Activated CD4-positive, alpha-beta T cell treated with anti-CD3 and anti-CD28 coated beads, Interleukin-2, Interleukin-4, amounts not matched to agents 100 ng/mL and 50 ng/mL, durations not matched to agents 16 hours and 8 hours (primary cell): ENCODE results near the gene ADARB2.

ENCODE experiments used
- DNase-seq: peaks from one replicate; pipeline ENCODE4 v3.0.0-alpha.2; 2020; ENCODE audit warnings: low spot score

ADARB2 gene

GRCh38 chr10:1594372-1595241 lies 142.7 kb downstream of the ADARB2 start:
- DNase-seq, result no peak

- DNase-seq, result no peak
Observed at GRCh38 chr10:1591742-1592141, 145.6 kb downstream of the ADARB2 start.

- DNase-seq, result no peak
Observed at GRCh38 chr10:1591045-1591444, 146.3 kb downstream of the ADARB2 start.

- DNase-seq, result no peak
Observed at GRCh38 chr10:1589257-1589656, 148.1 kb downstream of the ADARB2 start.

GRCh38 chr10:1582739-1583138 lies 154.6 kb downstream of the ADARB2 start:
- DNase-seq, result no peak

GRCh38 chr10:1581189-1581588 lies 156.1 kb downstream of the ADARB2 start:
- no peak for DNase-seq

- DNase-seq, result no peak
Observed at GRCh38 chr10:1579671-1580070, 157.7 kb downstream of the ADARB2 start.

- no peak for DNase-seq
Observed at GRCh38 chr10:1579141-1579491, 158.2 kb downstream of the ADARB2 start.

GRCh38 chr10:1578392-1579140 lies 158.8 kb downstream of the ADARB2 start:
- DNase-seq, result no peak

- DNase-seq, result no peak
Observed at GRCh38 chr10:1577945-1578344, 159.4 kb downstream of the ADARB2 start.

GRCh38 chr10:1577373-1577770 lies 160.0 kb downstream of the ADARB2 start:
- DNase-seq, result no peak

- DNase-seq, result no peak
Observed at GRCh38 chr10:1576467-1577372, 160.6 kb downstream of the ADARB2 start.

- DNase-seq, result no peak
Observed at GRCh38 chr10:1575481-1576244, 161.7 kb downstream of the ADARB2 start.

- no peak for DNase-seq
Observed at GRCh38 chr10:1574719-1575118, 162.6 kb downstream of the ADARB2 start.

GRCh38 chr10:1573981-1574380 lies 163.3 kb downstream of the ADARB2 start:
- no peak for DNase-seq

GRCh38 chr10:1573334-1573969 lies 163.9 kb downstream of the ADARB2 start:
- no peak for DNase-seq

GRCh38 chr10:1572519-1573333 lies 164.6 kb downstream of the ADARB2 start:
- DNase-seq, result no peak

GRCh38 chr10:1571587-1572237 lies 165.6 kb downstream of the ADARB2 start:
- no peak for DNase-seq

GRCh38 chr10:1570416-1571051 lies 166.8 kb downstream of the ADARB2 start:
- DNase-seq, result no peak
